PFSK-1 (cell line): ENCODE results near the gene DDX50.

Source experiments
- FOXP2 ChIP-seq: optimal IDR thresholded peaks from 2 replicates; pipeline ENCODE3; 2011; ENCODE audit warnings: borderline replicate concordance, control low read depth, inconsistent platforms; ENCODE audit not compliant: insufficient read depth; ENCODE audit errors: extremely low read length, extremely low read depth
- POLR2AphosphoS5 ChIP-seq: IDR thresholded peaks from 2 replicates; pipeline ENCODE4 v1.6.1; 2012; ENCODE audit warnings: low read depth, mild to moderate bottlenecking, control low read depth, low read length, moderate library complexity
- REST ChIP-seq, 2 experiments: IDR thresholded peaks; 2 replicates each; pipeline versions ENCODE4 v1.6.1 to v1.8.0; 2011 to 2012; ENCODE audit warnings: low read depth in 2 of 2, low read length in 2 of 2, control low read depth in 1 of 2, inconsistent platforms in 1 of 2, mild to moderate bottlenecking in 1 of 2, moderate library complexity in 1 of 2; ENCODE audit not compliant: insufficient read depth in 1 of 2
- SIN3A ChIP-seq: IDR thresholded peaks from 2 replicates; pipeline ENCODE4 v1.6.1; 2012; ENCODE audit warnings: mild to moderate bottlenecking, low read length, moderate library complexity, borderline replicate concordance; ENCODE audit not compliant: insufficient read depth
- TAF1 ChIP-seq: IDR thresholded peaks from 2 replicates; pipeline ENCODE4 v1.6.1; 2012; ENCODE audit warnings: low read length, control low read depth, borderline replicate concordance; ENCODE audit not compliant: insufficient read depth

Gene DDX50

GRCh38 chr10:68938884-68939283, 37.8 kb downstream of the DDX50 start:
- no peak for TF ChIP-seq TAF1
- no peak for TF ChIP-seq FOXP2
- TF ChIP-seq POLR2AphosphoS5: no peak
- TF ChIP-seq SIN3A: no peak
- no peak for TF ChIP-seq REST (IDR thresholded peaks at IDR 0.05; ENCODE audit: insufficient read depth in 1 of 2, low read depth in 2 of 2, low read length in 2 of 2)

GRCh38 chr10:68950598-68950997, 49.5 kb downstream of the DDX50 start:
- TF ChIP-seq POLR2AphosphoS5 (no peak), TAF1 (no peak), SIN3A (no peak), FOXP2 (no peak), REST (IDR thresholded peaks at IDR 0.05; ENCODE audit: insufficient read depth in 1 of 2, low read depth in 2 of 2, low read length in 2 of 2) (no peak)

DNA sequence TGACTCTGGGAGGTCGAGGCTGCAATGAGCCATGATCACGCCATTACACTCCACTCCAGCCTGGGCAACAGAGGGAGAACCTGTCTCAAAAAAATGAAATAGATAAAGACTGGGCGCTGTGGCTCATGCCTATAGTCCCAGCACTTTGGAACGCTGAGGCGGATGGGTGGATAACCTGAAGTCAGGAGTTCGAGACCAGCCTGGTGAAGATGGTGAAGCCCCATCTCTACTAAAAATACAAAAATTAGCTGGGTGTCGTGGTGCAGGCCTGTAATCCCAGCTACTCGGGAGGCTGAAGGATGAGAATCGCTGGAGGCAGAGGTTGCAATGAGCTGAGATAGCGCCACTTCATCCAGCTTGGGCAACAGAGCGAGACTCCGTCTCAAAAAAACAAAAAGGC, 53.8 kb downstream of the DDX50 start:
- TF ChIP-seq POLR2AphosphoS5: no peak
- TF ChIP-seq SIN3A: no peak
- TF ChIP-seq TAF1: no peak
- TF ChIP-seq FOXP2: no peak
- no peak for TF ChIP-seq REST (IDR thresholded peaks at IDR 0.05; ENCODE audit: insufficient read depth in 1 of 2, low read depth in 2 of 2, low read length in 2 of 2)

GRCh38 chr10:68955355-68955831, 54.3 kb downstream of the DDX50 start:
- no peak for TF ChIP-seq REST (IDR thresholded peaks at IDR 0.05; ENCODE audit: insufficient read depth in 1 of 2, low read depth in 2 of 2, low read length in 2 of 2)

GRCh38 chr10:68955832-68956532, 54.9 kb downstream of the DDX50 start, which contains the start of gene DDX21:
Gene DDX21, plus strand, starts transcription at chr10:68956170. Its CDS starts 56 bp downstream, at chr10:68956226.
- TF ChIP-seq SIN3A: 0 out of 2 replicates have a peak, but pooled peaks have one; percentile 80
- TF ChIP-seq POLR2AphosphoS5: peak; percentile 84
- peak; percentile 89; the same call in 1 of the 2 replicates for TF ChIP-seq TAF1
- no peak for TF ChIP-seq FOXP2
- no peak for TF ChIP-seq REST (IDR thresholded peaks at IDR 0.05; ENCODE audit: insufficient read depth in 1 of 2, low read depth in 2 of 2, low read length in 2 of 2)
